Heart right ventricle (tissue), 16 donors: ENCODE measurements around the gene HK3. TPM values are rescaled to one million over a fixed set of nuclear protein-coding genes. Genes with fewer than 3 reads are reported as not detected.

Experiments used
- ATAC-seq, 8 donors: fragments of 200-7000 bp; cut with Tn5 transposase; one replicate each; pipeline ENCODE4 v1.9.1; 2020; ENCODE audit warnings: mild to moderate bottlenecking in 8 of 8, moderate library complexity in 8 of 8, moderate number of reproducible peaks in 1 of 8
- DNase-seq, 2 donors: peaks; one replicate each; pipeline ENCODE4 v3.0.0-alpha.2; 2020
- H3K27ac ChIP-seq, 10 donors: fragments of 200-600 bp; sonication (generic) in 2 of 10; one replicate each; pipeline versions ENCODE4 v1.5.0 to v1.8.0; 2020 to 2022; ENCODE audit warnings: mild to moderate bottlenecking in 3 of 10
- H3K27me3 ChIP-seq, 7 donors: fragments of 200-600 bp; one replicate each; pipeline ENCODE4 v1.8.0; 2021 to 2022; ENCODE audit warnings: mild to moderate bottlenecking in 2 of 7
- H3K36me3 ChIP-seq, 9 donors: fragments of 200-600 bp; sonication (generic) in 1 of 9; one replicate each; pipeline versions ENCODE4 v1.5.0 to v1.8.0; 2020 to 2022; ENCODE audit warnings: mild to moderate bottlenecking in 2 of 9
- H3K4me1 ChIP-seq, 9 donors: fragments of 200-600 bp; sonication (generic) in 1 of 9; one replicate each; pipeline versions ENCODE4 v1.5.0 to v1.8.0; 2020 to 2022; ENCODE audit warnings: mild to moderate bottlenecking in 4 of 9
- H3K4me3 ChIP-seq, 10 donors: fragments of 200-600 bp; sonication (generic) in 2 of 10; one replicate each; pipeline versions ENCODE4 v1.5.0 to v1.8.0; 2020 to 2022; ENCODE audit warnings: mild to moderate bottlenecking in 7 of 10, moderate library complexity in 2 of 10
- H3K9me3 ChIP-seq, 11 donors: fragments of 200-600 bp in 10 of 11; sonication (generic) in 2 of 11; one replicate each; pipeline versions ENCODE4 v1.5.0 to v1.8.0; 2013 to 2022; ENCODE audit warnings: mild to moderate bottlenecking in 2 of 11, control low read depth in 1 of 11, moderate library complexity in 1 of 11
- WGBS, 2 donors: extraction: QIAGEN DNeasy Blood & Tissue Kit; methylation state at CpG; one replicate each; pipeline ENCODE4 v1.1.7; 2013; ENCODE audit warnings: inconsistent platforms in 1 of 2; 5-methylcytosine and 5-hydroxymethylcytosine counted together
- intact Hi-C, 10 donors: fragments of 100-400 bp; cut with DNase I; formaldehyde crosslinking; loops; one replicate each; pipeline versions ENCODE4 v1.11.1 to v1.14.2; 2022
- polyA plus RNA-seq, 2 donors: library from polyadenylated mRNA; stranded (reverse); fragments of 200-250 nt; gene quantifications; one replicate each; pipeline ENCODE4 v1.2.3, GENCODE V29; 2013
- total RNA-seq, 10 donors: library from RNA; stranded (reverse); fragmentation: NEBNext Ultra II Directional in 3 of 10; extraction: Animal tissue kit (Norgen Biotek cat#: 25700) in 3 of 10; gene quantifications; one replicate each; pipeline versions ENCODE4 v1.2.1 to v1.2.4, GENCODE V29; 2021 to 2023
- TF ChIP-seq, protein P1 (sequence below), 9 donors: fragments of 200-600 bp; sonication (generic) in 2 of 9; IDR thresholded peaks; one replicate each; pipeline versions ENCODE4 v1.5.0 to v1.8.0; 2021 to 2022; ENCODE audit warnings: antibody characterized with exemption in 9 of 9, mild to moderate bottlenecking in 5 of 9, moderate library complexity in 1 of 9
- donor health status: Arrhythmogenic right ventricular cardiomyopathy.
- donor health status: ischemic (EF 13 %, LVEDD 7.1; RV severe dilation, severe dysfunction).
- donor health status: healthy with polysubstance abuse.
- donor health status: DM: no; HTN: yes; CAD: no.
- donor health status: DM: no; HTN: no; CAD: no.
- donor health status: ischemic (EF 25% LVEDD 6.9; RV normal size, moderate dysfunction).
- donor health status: ischemic (EF 25% LVEDD 5.7; RV mildly dilated, moderate dysfunction).
- donor health status: healthy.
- donor health status: DM: yes; HTN: yes; CAD: no.
- donor health status: Ischemic cardiomyopathy.
- donor health status: ischemic (EF 35%, LVEDD 5.7; RV mildly dilated, moderate dysfunction).
- donor health status: nonischemic (EF 11% LVEDD 7.7; RV severe dilation, severe dysfunction).
- donor health status: DM: yes; HTN: yes; CAD: no.
- donor health status: PGD.
- donor health status: ischemic (EF 29% LVEDD 5.4; RV normal size, mild dysfunction).
- donor health status: nonischemic (EF 23%, LVEDD 6.1; RV moderate dilation, normal function).

The HK3 gene
- total and polyA plus RNA-seq, 12 donors = 0.68 to 18.7 (median 4.2) TPM

DNA sequence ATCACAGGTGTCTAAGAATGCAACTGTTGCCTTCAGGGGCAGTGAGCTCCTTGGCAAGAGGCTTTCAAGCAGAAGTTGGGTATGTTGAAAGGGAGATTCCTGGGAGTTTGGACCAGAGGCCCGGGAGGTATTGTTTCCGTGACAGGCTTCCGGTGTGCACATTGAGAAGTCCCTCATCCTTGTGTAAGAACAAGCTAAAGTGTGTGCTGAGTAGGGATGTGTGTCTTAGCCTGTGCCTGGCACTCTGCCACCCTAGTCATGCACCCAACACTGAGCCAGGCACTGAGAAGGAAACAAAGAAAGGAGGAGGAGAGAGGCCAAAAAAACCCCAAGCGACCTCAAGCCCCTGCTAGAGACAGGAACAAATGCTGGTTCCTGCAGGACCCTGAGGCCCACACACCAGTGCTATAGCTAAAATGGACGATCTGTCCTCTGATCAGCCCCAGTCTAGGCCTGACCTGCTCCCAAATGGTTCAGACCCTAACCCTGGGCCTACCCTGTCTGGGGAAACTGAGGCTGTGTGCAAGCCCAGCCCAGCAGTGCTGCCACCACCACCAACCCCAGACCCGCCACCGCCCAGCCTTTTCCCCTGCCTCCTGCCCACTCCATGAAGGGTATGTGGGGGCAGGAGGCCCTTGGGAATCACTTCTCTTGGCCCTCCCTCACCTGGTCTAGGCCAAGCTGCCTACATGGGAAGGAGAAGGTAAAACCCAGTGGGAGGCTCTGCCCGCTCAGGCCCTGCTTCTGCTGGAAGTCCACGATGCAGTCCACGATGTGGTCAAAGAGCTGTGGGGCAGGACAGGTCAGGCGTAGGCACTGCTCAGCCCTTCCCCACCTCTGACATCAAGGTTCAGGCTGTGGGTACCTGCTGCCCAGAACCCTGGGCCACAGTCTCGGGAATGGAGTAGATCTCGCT lies 12.6 kb downstream of the HK3 start:
- WGBS, 2 donors = 87 to 91% methylated on average over 13 of the region's 13 CpGs
- intact Hi-C loops = no loop called here
- TF ChIP-seq, protein P1, sequence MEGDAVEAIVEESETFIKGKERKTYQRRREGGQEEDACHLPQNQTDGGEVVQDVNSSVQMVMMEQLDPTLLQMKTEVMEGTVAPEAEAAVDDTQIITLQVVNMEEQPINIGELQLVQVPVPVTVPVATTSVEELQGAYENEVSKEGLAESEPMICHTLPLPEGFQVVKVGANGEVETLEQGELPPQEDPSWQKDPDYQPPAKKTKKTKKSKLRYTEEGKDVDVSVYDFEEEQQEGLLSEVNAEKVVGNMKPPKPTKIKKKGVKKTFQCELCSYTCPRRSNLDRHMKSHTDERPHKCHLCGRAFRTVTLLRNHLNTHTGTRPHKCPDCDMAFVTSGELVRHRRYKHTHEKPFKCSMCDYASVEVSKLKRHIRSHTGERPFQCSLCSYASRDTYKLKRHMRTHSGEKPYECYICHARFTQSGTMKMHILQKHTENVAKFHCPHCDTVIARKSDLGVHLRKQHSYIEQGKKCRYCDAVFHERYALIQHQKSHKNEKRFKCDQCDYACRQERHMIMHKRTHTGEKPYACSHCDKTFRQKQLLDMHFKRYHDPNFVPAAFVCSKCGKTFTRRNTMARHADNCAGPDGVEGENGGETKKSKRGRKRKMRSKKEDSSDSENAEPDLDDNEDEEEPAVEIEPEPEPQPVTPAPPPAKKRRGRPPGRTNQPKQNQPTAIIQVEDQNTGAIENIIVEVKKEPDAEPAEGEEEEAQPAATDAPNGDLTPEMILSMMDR (IDR thresholded peaks at IDR 0.05) = no peak
- ATAC-seq (no peak), DNase-seq (no peak)
- no peaks in the 10 kb centered on the region for H3K9me3 ChIP-seq
- H3K27ac ChIP-seq = no peak overlapping the region
- H3K4me1 ChIP-seq = no peaks in the 10 kb centered on the region
- no peak overlapping the region for H3K4me3 ChIP-seq
- peaks cover 0 to 7% (median 0%) of the 10 kb centered on the region in 7 donors for H3K27me3 ChIP-seq
- H3K36me3 ChIP-seq = peaks cover 0 to 89% (median 0%) of the 10 kb centered on the region in 9 donors

DNA sequence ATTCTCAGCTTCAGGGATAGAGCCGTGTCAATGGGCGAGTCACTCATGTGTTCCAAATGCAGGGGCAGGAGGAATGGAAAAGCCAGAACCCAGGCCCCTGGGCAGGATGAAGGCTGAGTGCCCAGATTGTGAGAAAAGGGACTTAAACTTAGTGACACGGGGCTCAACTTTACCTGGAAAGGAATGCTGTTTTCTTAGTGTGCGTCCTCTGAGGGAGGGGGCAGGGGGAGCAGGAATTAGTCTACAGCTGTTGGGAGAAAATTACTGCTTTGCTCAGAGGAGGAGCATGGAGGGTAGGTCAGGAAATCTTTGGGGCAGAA lies 14.6 kb downstream of the HK3 start:
- Histone ChIP-seq H3K27ac (no peak overlapping the region), H3K9me3 (no peaks in the 10 kb centered on the region), H3K4me3 (no peak overlapping the region), H3K36me3 (peaks cover 0 to 86% (median 0%) of the 10 kb centered on the region in 9 donors), H3K4me1 (no peaks in the 10 kb centered on the region), H3K27me3 (peaks cover 0 to 5% (median 0%) of the 10 kb centered on the region in 7 donors)
- TF ChIP-seq, protein P1 (IDR thresholded peaks at IDR 0.05) = no peak
- DNase-seq (no peak), ATAC-seq (no peak)
- intact Hi-C loops = no loop called here
- WGBS, 2 donors = 62 to 71% methylated on average over 4 of the region's 4 CpGs

DNA sequence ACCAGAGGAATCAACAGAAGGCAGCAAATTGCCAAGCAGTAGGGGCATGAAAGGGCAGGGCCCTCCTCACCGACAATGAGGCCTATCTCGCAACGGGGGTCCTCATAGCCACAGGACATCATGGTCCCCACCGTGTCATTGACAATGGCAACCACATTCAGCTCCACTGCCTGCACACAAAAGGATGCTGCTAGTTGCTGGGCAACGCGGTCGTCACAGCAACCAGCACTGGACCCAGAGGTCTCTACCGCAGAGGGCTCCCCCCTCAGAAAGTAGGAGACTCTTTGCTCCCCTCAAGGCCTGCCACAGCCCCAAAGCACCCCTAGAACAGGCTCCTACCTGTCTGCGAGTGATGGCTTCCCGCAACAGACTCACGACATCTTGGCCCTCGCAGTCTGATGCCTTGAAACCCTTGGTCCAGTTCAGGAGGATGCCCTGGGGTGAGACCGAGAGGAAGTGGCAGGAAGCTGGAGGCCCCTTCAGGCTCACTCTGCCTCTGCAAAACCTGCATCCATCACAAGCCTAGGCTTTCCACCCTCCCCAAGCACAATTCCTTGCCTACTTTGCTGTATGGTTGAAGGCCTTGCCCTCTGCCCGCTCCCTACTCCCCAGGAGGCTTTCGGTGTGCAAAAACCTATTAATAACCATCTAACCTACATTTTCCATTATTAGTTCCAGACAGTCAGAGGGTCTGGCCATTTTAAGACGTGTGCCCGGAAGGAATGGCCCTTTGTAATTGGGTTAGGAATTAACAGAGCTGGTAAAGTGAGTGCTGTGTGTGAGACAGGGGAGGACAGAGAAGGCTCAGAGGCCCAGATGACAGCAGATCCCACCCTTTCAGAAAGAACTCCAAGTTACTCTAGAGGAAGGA lies 15.2 kb downstream of the HK3 start:
- TF ChIP-seq, protein P1 (IDR thresholded peaks at IDR 0.05) = no peak
- Histone ChIP-seq H3K4me1 (no peaks in the 10 kb centered on the region), H3K27ac (no peak overlapping the region), H3K36me3 (peaks cover 0 to 80% (median 0%) of the 10 kb centered on the region in 9 donors), H3K27me3 (peaks cover 0 to 7% (median 0%) of the 10 kb centered on the region in 7 donors), H3K9me3 (no peaks in the 10 kb centered on the region), H3K4me3 (no peak overlapping the region)
- DNase-seq (no peak), ATAC-seq (no peak)
- WGBS, 2 donors = 87 to 89% methylated on average over 17 of the region's 17 CpGs
- intact Hi-C loops = no loop called here

DNA sequence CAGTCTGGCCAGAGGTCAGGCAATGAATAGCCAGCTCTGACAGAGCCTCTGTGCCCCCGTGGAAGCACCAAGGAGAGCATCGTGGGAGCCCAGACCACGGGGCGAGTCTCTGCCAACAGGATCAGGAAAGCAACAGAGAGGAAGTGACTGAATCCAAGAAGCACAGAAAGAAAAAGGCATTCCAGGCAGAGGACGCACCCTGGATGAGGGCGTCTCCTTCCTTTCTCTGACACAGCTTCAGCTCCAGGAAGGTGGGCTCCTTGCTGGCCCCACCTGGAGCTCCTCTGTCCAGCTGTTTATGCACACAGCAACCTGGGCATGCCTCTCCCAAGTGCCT lies 16.6 kb downstream of the HK3 start:
- Histone ChIP-seq H3K27ac (no peak overlapping the region), H3K36me3 (peaks cover 0 to 66% (median 0%) of the 10 kb centered on the region in 9 donors), H3K4me1 (no peaks in the 10 kb centered on the region), H3K27me3 (peaks cover 0 to 18% (median 13%) of the 10 kb centered on the region in 7 donors), H3K4me3 (no peak overlapping the region), H3K9me3 (no peaks in the 10 kb centered on the region)
- DNase-seq = no peak
- 55 to 59% methylated on average over 6 of the region's 6 CpGs for WGBS, 2 donors
- TF ChIP-seq, protein P1 (IDR thresholded peaks at IDR 0.05) = no peak
- ATAC-seq = no peak
- intact Hi-C loops = no loop called here
